GM21360 (cell line): ENCODE measurements around the gene PLA2G2F.
"Not testable (repeated sequence)": the region's sequence is repeated elsewhere in the genome, so short reads cannot be mapped to it uniquely, and the experiment has no call there.

ENCODE experiments used
- ATAC-seq: cut with Tn5 transposase; IDR thresholded peaks from one replicate; pipeline ENCODE4 v1.9.1; 2021; ENCODE audit warnings: mild to moderate bottlenecking, moderate library complexity; ENCODE audit not compliant: unreplicated experiment

Gene PLA2G2F

GRCh38 chr1:20114021-20114648 is 25.0 kb upstream of the PLA2G2F start:
- ATAC-seq: no peak

GRCh38 chr1:20115479-20115878 is 23.6 kb upstream of the PLA2G2F start:
- ATAC-seq: no peak

GRCh38 chr1:20115916-20116315 is 23.2 kb upstream of the PLA2G2F start:
- ATAC-seq: no peak

GRCh38 chr1:20117236-20117635 is 21.9 kb upstream of the PLA2G2F start:
- no peak for ATAC-seq

GRCh38 chr1:20119347-20119746 is 19.8 kb upstream of the PLA2G2F start, which contains the start of gene PLA2G2D:
Gene PLA2G2D, minus strand, starts transcription at chr1:20119536. Its CDS starts 38 bp downstream, at chr1:20119498.
- no peak for ATAC-seq

- no peak for ATAC-seq
Observed at GRCh38 chr1:20120796-20121195, 18.3 kb upstream of the PLA2G2F start.

GRCh38 chr1:20123722-20124455 is 15.2 kb upstream of the PLA2G2F start:
- ATAC-seq: no peak

- no peak for ATAC-seq
Observed at GRCh38 chr1:20124456-20125057, 14.6 kb upstream of the PLA2G2F start.

- no peak for ATAC-seq
Observed at GRCh38 chr1:20125100-20125499, 14.0 kb upstream of the PLA2G2F start.

GRCh38 chr1:20126041-20126805 is 12.9 kb upstream of the PLA2G2F start:
- no peak for ATAC-seq

- no peak for ATAC-seq
Observed at GRCh38 chr1:20126806-20127440, 12.2 kb upstream of the PLA2G2F start.

GRCh38 chr1:20130518-20130917 is 8.6 kb upstream of the PLA2G2F start:
- not testable (repeated sequence) for ATAC-seq

- ATAC-seq: no peak
Observed at GRCh38 chr1:20134995-20135394, 4.1 kb upstream of the PLA2G2F start.

GRCh38 chr1:20136249-20136648 is 2.9 kb upstream of the PLA2G2F start:
- no peak for ATAC-seq

- no peak for ATAC-seq
Observed at GRCh38 chr1:20137055-20137454, 2.1 kb upstream of the PLA2G2F start.

- no peak for ATAC-seq
Observed at GRCh38 chr1:20137604-20138003, 1.5 kb upstream of the PLA2G2F start.

- ATAC-seq: no peak
Observed at GRCh38 chr1:20138346-20138745, 777 bp upstream of the PLA2G2F start.

- no peak for ATAC-seq
Observed at GRCh38 chr1:20139776-20140612, 871 bp downstream of the PLA2G2F start.

GRCh38 chr1:20141001-20141400 is 1.9 kb downstream of the PLA2G2F start:
- ATAC-seq: no peak

- no peak for ATAC-seq
Observed at GRCh38 chr1:20141466-20141865, 2.3 kb downstream of the PLA2G2F start.
